H1 (cell line): ENCODE measurements around the gene RAB41. TPM values are rescaled to one million over a fixed set of nuclear protein-coding genes. Genes with fewer than 3 reads are reported as not detected.

ENCODE experiments used
- E2F6 ChIP-seq: IDR thresholded peaks from 2 replicates; pipeline ENCODE4 v1.6.1; 2012; ENCODE audit warnings: inconsistent platforms
- NANOG ChIP-seq: IDR thresholded peaks from 2 replicates; pipeline ENCODE4 v1.6.1; 2011; ENCODE audit warnings: low read length, low read depth, mild to moderate bottlenecking, inconsistent platforms; ENCODE audit not compliant: insufficient read depth, poor library complexity, severe bottlenecking
- polyA plus RNA-seq, 7 experiments: library from polyadenylated mRNA; depleted of rRNA in 3 of 7; stranded (reverse) in 5 of 7; unstranded in 2 of 7; fragments of >200 nt in 5 of 7; fragments of 200-250 nt in 2 of 7; gene quantifications; 1 replicate in 5 of 7; 2 replicates in 1 of 7; 4 replicates in 1 of 7; pipeline versions ENCODE4 v1.2.1 to v1.2.3, GENCODE V29; 2011 to 2013; ENCODE audit warnings: missing spikeins in 2 of 7, mixed read lengths in 2 of 7
- total RNA-seq: library from RNA; stranded (reverse); fragmentation: NEBNext Ultra II Directional; extraction: Animal tissue kit (Norgen Biotek cat#: 25700); gene quantifications from 2 replicates; pipeline ENCODE4 v1.2.1, GENCODE V29; 2021

Gene RAB41
- total and polyA plus RNA-seq, 2 of the 8 experiments (the other 6 are each of a cell fraction or from before 2014, with no cell fraction given): not detected

GRCh38 chrX:70247252-70247651 lies 34.7 kb upstream of the RAB41 start (continued):
- TF ChIP-seq E2F6 (no peak), NANOG (no peak)
